Suppressor macrophage treated with lipopolysaccharide for 4 hours (primary cell): ENCODE results near the gene GNPTG.

Experiments used
- DNase-seq: peaks from one replicate; pipeline ENCODE4 v3.0.0-alpha.2; 2020

The GNPTG gene

GRCh38 chr16:1351582-1352362, at the start of gene GNPTG, which contains the start of gene TSR3:
GNPTG (plus strand) TSS chr16:1351931; CDS start chr16:1351966, 35 bp downstream.
TSR3 (minus strand) TSS chr16:1351878; CDS start chr16:1351804, 74 bp downstream.
- peak; percentile 94 for DNase-seq

- no peak for DNase-seq
Measured at GRCh38 chr16:1305823-1306222, 45.9 kb upstream of the GNPTG start.

- no peak for DNase-seq
Measured at GRCh38 chr16:1306334-1306733, 45.4 kb upstream of the GNPTG start.

GRCh38 chr16:1308036-1308976, 43.4 kb upstream of the GNPTG start:
- no peak for DNase-seq

- DNase-seq, result peak; percentile 98
Measured at GRCh38 chr16:1308977-1309885, 42.5 kb upstream of the GNPTG start, which contains the start of gene UBE2I. UBE2I (plus strand) TSS chr16:1309636; CDS start chr16:1314031, 4,395 bp downstream.

- peak; percentile 78 for DNase-seq
Measured at GRCh38 chr16:1309888-1310831, 41.6 kb upstream of the GNPTG start.

GRCh38 chr16:1310832-1311200, 40.9 kb upstream of the GNPTG start:
- DNase-seq, result peak; percentile 24

GRCh38 chr16:1311212-1311737, 40.5 kb upstream of the GNPTG start:
- DNase-seq, result no peak

GRCh38 chr16:1311738-1312466, 39.8 kb upstream of the GNPTG start:
- peak; percentile 49 for DNase-seq

- no peak for DNase-seq
Measured at GRCh38 chr16:1312467-1312816, 39.3 kb upstream of the GNPTG start.

GRCh38 chr16:1312903-1313302, 38.8 kb upstream of the GNPTG start:
- DNase-seq, result no peak

- DNase-seq, result no peak
Measured at GRCh38 chr16:1313721-1314369, 37.9 kb upstream of the GNPTG start.

GRCh38 chr16:1314399-1315068, 37.2 kb upstream of the GNPTG start:
- DNase-seq, result no peak

GRCh38 chr16:1315081-1316032, 36.4 kb upstream of the GNPTG start:
- no peak for DNase-seq

GRCh38 chr16:1316033-1316405, 35.7 kb upstream of the GNPTG start:
- no peak for DNase-seq

GRCh38 chr16:1317479-1318267, 34.1 kb upstream of the GNPTG start:
- DNase-seq, result no peak

- no peak for DNase-seq
Measured at GRCh38 chr16:1318268-1318545, 33.5 kb upstream of the GNPTG start.

- no peak for DNase-seq
Measured at GRCh38 chr16:1319041-1319440, 32.7 kb upstream of the GNPTG start.
